HG03066 (cell line): ENCODE results near the gene GLB1L3.
A peak's percentile ranks its signal among the peaks of the same experiment; 100 is the strongest.

ENCODE experiments used
- ATAC-seq: cut with Tn5 transposase; IDR thresholded peaks from one replicate; pipeline ENCODE4 v1.9.1; 2021; ENCODE audit warnings: low read depth; ENCODE audit not compliant: unreplicated experiment

Gene GLB1L3

DNA sequence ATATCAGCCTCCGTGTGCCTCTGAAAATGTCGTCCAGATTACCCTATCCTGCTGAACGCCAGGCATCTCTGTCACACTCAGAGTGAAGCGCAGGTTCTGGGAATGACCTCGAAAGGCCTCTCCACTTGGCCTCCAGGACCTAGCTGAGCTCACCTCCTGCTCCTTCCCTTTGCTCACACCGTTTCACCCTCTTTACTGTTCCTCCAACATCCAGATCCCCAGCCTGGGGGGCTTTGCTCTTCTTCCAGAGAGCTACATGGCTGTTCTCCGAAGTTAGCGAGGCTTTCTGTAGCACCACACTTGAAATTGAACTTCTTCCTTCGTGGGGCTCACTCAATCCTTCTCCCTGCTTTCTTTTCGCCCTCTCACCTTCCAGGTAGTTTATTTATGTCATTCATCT, 83.5 kb downstream of the GLB1L3 start:
- no peak for ATAC-seq

DNA sequence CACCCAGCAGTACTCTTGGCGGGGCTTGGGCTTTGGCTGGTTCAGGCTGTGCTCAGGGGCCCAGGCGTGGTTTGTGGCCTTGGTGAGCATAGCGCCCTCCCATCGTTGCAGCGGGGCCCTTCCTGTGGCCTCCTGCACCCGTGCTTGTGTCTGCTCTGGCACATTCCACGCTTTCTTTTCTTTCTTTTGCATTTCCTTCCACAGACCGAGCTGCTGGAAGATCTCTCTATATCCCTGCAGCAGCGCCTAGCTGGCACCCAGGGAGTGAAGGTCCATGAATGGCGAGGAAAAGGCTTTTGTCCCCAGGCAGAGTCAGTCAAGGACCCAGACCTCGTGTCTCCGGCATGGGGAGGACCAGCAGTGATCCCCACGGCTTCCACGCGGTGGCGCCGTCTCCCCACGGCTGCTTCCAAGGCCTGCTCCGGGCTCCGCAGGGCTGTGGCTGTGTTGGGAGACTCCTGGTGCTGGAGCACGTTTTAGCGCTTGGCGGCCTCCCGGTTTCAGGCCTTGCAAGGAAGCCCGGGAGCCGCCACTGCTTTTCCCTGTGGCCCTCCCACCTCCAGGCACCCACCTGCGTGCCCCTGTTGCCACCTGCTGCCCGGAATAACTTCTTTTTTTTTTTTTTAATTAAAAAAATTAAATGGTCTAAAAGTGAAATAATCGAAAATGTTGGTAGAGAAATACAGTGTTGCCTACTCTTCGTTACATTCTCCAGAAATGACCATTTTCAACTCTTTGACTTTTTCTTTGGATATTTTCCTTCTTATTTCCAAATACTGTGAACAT, 84.1 kb downstream of the GLB1L3 start:
- peak; percentile 72 for ATAC-seq

DNA sequence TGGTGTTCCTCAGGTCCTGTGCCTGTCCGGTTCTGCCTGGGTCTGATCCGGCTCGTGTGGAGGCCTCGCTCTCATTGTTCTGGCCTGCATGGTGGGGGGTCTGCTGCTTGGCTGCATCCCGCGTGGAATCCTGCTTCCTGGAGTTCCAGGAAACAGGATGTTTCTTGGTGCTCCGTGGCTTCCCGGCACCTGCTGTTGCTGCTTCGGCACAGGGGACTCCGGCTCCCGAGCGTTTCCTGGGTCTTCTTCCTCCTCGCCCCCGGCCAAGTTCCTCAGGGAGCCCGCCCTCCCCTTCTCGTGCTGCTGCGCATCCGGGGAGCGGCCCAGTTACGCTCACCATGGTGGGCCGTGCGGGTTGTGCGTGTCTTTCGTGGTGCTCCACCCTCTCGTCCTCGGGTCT, 85.5 kb downstream of the GLB1L3 start:
- ATAC-seq: no peak

DNA sequence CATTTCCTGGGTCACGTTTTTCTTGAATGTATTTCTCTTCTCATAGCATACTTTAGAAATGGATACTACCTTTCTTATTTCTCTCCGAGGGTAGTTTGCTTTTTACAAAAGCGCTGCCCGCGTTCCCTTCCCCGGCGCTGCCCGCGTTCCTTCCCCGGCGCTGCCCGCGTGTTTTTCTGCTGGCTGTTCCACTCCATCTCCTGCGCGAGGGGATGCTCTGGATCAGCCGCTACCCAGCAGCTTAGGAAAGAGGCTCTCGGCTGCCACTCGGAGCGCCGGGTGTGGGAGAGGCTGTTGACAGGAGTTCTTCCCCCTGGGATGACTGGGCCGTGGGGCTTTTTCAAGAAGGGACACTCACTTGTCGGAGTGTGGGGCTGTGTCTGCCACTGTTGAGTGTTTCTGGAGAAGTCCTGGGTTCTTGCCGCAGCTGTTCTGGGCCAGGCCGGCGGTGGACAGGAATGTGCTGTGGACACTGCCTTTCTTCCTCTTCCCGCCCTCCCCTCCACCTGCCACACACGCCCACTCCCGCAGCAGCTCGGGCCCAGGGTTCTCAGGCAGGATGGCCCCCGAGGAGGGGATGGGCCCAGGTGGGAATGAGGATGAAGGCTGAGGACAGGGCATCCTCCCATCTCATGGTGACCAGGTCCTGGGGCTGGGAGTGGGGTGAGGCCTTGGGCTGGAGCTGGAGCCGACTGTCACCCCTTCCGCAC, 86.2 kb downstream of the GLB1L3 start:
- ATAC-seq: no peak

DNA sequence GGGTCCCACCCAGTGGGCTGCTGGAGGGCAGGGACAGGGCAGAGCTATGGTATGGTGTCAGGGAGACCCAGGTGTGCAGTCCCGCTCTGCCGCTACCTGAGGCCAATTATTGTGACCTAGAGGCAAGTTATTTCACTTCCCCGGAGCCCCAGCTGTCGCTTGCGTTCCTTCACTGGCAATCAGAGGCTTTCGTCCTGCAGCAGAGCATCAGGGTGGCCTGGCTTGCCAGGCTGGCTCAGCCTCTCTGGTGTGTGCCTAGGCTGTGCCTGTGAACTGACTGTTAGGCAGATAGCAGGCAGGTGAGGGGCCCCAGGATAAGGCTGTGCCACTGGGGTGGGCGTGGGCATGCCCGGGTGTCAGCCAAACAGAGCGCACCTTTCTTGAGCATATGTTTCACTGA, 87.0 kb downstream of the GLB1L3 start:
- no peak for ATAC-seq

DNA sequence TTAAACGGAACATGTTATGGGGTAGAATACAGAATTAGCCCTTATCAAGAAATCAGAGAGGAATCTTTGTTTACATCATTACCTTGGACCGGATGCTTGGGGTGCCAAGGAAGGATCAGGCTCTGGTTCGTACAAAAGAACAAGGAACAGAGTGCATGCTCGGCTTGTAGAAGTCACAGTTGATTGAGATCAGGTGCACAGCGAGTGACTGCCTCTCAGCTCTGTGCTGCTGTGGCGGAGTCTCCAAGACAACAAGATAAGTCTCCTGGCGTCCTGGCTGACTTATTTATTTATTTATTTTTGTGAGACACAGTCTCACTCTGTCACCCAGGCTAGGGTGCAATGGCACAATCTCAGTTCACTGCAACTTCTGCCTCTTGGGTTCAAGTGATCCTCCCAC, 87.4 kb downstream of the GLB1L3 start:
- no peak for ATAC-seq

DNA sequence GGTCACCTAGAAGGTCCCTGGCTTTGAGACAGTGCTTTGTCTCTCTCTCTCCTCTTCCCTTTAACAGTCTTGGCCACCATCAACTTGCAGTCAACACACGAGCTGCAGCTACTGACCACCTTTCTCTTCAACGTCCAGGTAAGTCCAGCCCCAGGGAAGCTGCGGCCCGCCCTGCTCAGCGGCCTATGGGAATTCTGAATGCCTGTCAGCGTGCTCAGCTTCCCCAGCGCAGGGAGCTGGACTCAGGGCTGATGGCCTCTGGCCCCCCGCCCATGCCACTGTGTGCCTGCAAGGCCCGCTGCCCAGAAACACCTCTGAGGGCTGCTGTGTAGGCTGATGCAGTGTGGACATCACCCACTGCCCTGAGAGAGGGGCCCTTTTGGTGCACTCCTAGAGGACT, 88.1 kb downstream of the GLB1L3 start:
- ATAC-seq: no peak

DNA sequence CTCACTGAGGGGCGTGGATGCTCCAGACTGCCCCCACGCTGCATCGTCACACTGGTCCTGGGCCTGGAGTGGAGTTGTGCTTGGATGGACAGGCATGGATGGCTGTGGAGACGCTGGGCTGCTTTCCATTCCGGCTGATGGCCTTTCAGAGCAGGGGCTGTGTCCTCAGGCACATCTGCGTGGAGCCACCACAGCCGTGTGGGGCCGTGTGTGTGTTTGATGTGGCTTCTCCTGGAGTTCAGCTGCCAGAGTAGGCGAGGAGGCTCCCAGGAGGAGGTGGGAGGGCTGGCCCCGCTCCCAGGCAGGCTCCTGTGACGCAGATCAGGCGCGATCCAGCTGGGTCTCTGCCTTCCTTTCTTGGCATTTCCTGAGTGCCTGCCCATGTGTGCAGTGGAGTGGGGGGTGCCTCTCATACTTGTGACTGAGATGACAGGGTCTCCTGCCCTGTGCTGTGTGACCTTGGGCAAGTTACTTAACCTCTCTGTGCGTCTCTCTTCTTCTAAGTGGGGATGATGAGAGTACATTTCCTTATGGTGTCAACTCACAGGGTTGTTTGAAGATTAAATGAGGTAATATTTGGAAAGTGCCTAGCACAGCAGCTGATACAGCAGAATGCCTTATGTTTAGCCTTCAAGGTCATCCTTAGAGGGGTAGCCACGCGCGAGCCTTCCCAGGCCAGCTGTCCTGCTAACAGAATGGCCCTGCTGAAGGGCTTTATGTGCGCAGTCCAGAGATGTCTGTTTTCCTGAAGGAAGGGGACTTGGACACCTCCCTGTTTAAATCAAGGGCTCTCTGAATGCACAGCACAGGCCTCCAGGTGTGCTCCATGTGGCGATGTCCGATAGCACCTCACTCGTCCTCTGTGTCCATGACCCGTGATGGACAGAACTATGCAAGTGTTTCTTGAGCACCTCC, 89.1 kb downstream of the GLB1L3 start:
- no peak for ATAC-seq

DNA sequence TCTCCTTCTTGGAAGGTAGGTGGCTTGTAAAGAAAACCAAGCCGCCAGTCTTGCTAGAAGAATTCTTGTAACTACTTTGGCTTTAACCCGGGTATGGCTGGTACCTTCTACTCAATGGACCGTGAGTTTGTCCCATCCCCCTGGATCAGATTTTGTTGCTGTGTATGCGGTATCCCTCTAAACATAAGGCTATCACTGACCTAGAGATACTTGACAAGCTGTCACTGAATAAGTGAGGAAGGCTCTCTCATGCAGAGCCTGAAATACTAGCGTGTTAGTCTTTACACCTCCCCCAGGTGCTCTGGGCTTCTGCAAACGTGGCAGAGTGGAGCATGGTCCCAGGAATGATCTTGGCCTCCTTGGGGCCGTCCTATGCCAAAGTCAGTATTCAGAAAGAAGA, 90.1 kb downstream of the GLB1L3 start:
- no peak for ATAC-seq

DNA sequence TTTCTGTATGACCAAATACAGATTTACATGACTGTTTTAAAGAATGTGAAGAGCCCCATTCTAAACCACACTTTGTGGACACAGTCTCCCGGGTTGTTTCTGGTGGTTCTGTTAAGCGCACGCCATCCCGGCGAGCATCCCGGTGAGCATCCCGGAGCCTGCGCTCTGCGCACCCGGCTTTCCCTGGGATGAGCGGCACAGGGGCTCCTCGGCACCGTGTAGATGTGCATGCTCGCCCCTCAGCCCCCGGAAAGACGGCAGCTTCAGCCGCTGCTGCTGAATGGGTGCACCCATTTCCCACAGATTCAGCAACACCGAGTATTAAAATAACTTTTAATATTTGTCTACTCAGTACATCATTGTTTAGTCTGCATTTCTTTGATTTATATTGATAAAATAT, 91.6 kb downstream of the GLB1L3 start:
- ATAC-seq: no peak
